ENCODE measurements around the gene MAEA.

The MAEA gene

GRCh38 chr4:1376841-1377605 lies 87.3 kb downstream of the MAEA start:
- H3K4me3 ChIP-seq (ENCODE audit: low read length): no peak overlapping the region
- peaks cover 3% of the 10 kb centered on the region; the same call in 1 of the 2 replicates for H3K36me3 ChIP-seq (ENCODE audit: insufficient read depth, low read length)
- H3K4me1 ChIP-seq (ENCODE audit: insufficient read depth, low read length): no peaks in the 10 kb centered on the region
- 91% methylated on average over 32 of the region's 32 CpGs for WGBS
- no peak overlapping the region for H3K27ac ChIP-seq (ENCODE audit: low read depth, low read length)
- no peaks in the 10 kb centered on the region for H3K27me3 ChIP-seq (ENCODE audit: insufficient read depth, low read length)
- H3K9me3 ChIP-seq (ENCODE audit: insufficient read depth, low read depth, low read length): no peaks in the 10 kb centered on the region
- no peak overlapping the region; the same call in 1 of the 2 replicates for H3K9ac ChIP-seq (ENCODE audit: low read depth, low read length)

GRCh38 chr4:1377606-1378261 lies 88.0 kb downstream of the MAEA start:
- no peak overlapping the region for H3K4me3 ChIP-seq (ENCODE audit: low read length)

GRCh38 chr4:1378559-1379231 lies 89.0 kb downstream of the MAEA start:
- H3K27ac ChIP-seq (ENCODE audit: low read depth, low read length): no peak overlapping the region
- H3K4me3 ChIP-seq (ENCODE audit: low read length): no peak overlapping the region
- no peak overlapping the region for H3K9ac ChIP-seq (ENCODE audit: low read depth, low read length)
- peaks cover 3% of the 10 kb centered on the region; the same call in 1 of the 2 replicates for H3K36me3 ChIP-seq (ENCODE audit: insufficient read depth, low read length)
- H3K9me3 ChIP-seq (ENCODE audit: insufficient read depth, low read depth, low read length): no peaks in the 10 kb centered on the region
- no peaks in the 10 kb centered on the region for H3K4me1 ChIP-seq (ENCODE audit: insufficient read depth, low read length)
- no peaks in the 10 kb centered on the region for H3K27me3 ChIP-seq (ENCODE audit: insufficient read depth, low read length)
- WGBS: 94% methylated on average over 30 of the region's 30 CpGs

More at GRCh38 chr4:1377606-1378261, 88.0 kb downstream of the MAEA start:
- Histone ChIP-seq H3K9me3 (ENCODE audit: insufficient read depth, low read depth, low read length) (no peaks in the 10 kb centered on the region), H3K9ac (ENCODE audit: low read depth, low read length) (no peak overlapping the region; the same call in 1 of the 2 replicates), H3K27me3 (ENCODE audit: insufficient read depth, low read length) (no peaks in the 10 kb centered on the region), H3K27ac (ENCODE audit: low read depth, low read length) (no peak overlapping the region), H3K36me3 (ENCODE audit: insufficient read depth, low read length) (peaks cover 3% of the 10 kb centered on the region; the same call in 1 of the 2 replicates), H3K4me1 (ENCODE audit: insufficient read depth, low read length) (no peaks in the 10 kb centered on the region)
- 94% methylated on average over 19 of the region's 19 CpGs for WGBS

- no peak overlapping the region for H3K4me3 ChIP-seq (ENCODE audit: low read length)
- 86% methylated on average over 27 of the region's 27 CpGs for WGBS
- H3K9ac ChIP-seq (ENCODE audit: low read depth, low read length): no peak overlapping the region
- H3K9me3 ChIP-seq (ENCODE audit: insufficient read depth, low read depth, low read length): no peaks in the 10 kb centered on the region
- H3K36me3 ChIP-seq (ENCODE audit: insufficient read depth, low read length): peaks cover 3% of the 10 kb centered on the region; the same call in 1 of the 2 replicates
- H3K27ac ChIP-seq (ENCODE audit: low read depth, low read length): no peak overlapping the region
- no peaks in the 10 kb centered on the region for H3K27me3 ChIP-seq (ENCODE audit: insufficient read depth, low read length)
- H3K4me1 ChIP-seq (ENCODE audit: insufficient read depth, low read length): no peaks in the 10 kb centered on the region
These were observed 89.7 kb downstream of the MAEA start for GRCh38 chr4:1379351-1379781.

- WGBS: 92% methylated on average over 25 of the region's 31 CpGs
- Histone ChIP-seq H3K27me3 (ENCODE audit: insufficient read depth, low read length) (no peaks in the 10 kb centered on the region), H3K4me3 (ENCODE audit: low read length) (no peak overlapping the region), H3K4me1 (ENCODE audit: insufficient read depth, low read length) (no peaks in the 10 kb centered on the region), H3K36me3 (ENCODE audit: insufficient read depth, low read length) (peaks cover 3% of the 10 kb centered on the region; the same call in 1 of the 2 replicates), H3K27ac (ENCODE audit: low read depth, low read length) (no peak overlapping the region), H3K9ac (ENCODE audit: low read depth, low read length) (no peak overlapping the region), H3K9me3 (ENCODE audit: insufficient read depth, low read depth, low read length) (no peaks in the 10 kb centered on the region)
These were observed 90.2 kb downstream of the MAEA start for GRCh38 chr4:1379801-1380331.

- 89% methylated on average over 36 of the region's 36 CpGs for WGBS
- Histone ChIP-seq H3K36me3 (ENCODE audit: insufficient read depth, low read length) (peaks cover 3% of the 10 kb centered on the region; the same call in 1 of the 2 replicates), H3K9ac (ENCODE audit: low read depth, low read length) (no peak overlapping the region), H3K4me3 (ENCODE audit: low read length) (no peak overlapping the region), H3K27me3 (ENCODE audit: insufficient read depth, low read length) (no peaks in the 10 kb centered on the region), H3K27ac (ENCODE audit: low read depth, low read length) (no peak overlapping the region), H3K4me1 (ENCODE audit: insufficient read depth, low read length) (no peaks in the 10 kb centered on the region), H3K9me3 (ENCODE audit: insufficient read depth, low read depth, low read length) (no peaks in the 10 kb centered on the region)
These were observed 90.9 kb downstream of the MAEA start for GRCh38 chr4:1380368-1381151.

- no peak overlapping the region for H3K9ac ChIP-seq (ENCODE audit: low read depth, low read length)
- H3K9me3 ChIP-seq (ENCODE audit: insufficient read depth, low read depth, low read length): no peaks in the 10 kb centered on the region
- no peaks in the 10 kb centered on the region for H3K4me1 ChIP-seq (ENCODE audit: insufficient read depth, low read length)
- no peaks in the 10 kb centered on the region for H3K27me3 ChIP-seq (ENCODE audit: insufficient read depth, low read length)
- peaks cover 3% of the 10 kb centered on the region; the same call in 1 of the 2 replicates for H3K36me3 ChIP-seq (ENCODE audit: insufficient read depth, low read length)
- WGBS: 96% methylated on average over 12 of the region's 12 CpGs
- H3K27ac ChIP-seq (ENCODE audit: low read depth, low read length): no peak overlapping the region
- no peak overlapping the region for H3K4me3 ChIP-seq (ENCODE audit: low read length)
These were observed 91.5 kb downstream of the MAEA start for GRCh38 chr4:1381181-1381621.

GRCh38 chr4:1381944-1382541 lies 92.4 kb downstream of the MAEA start:
- peaks cover 6% of the 10 kb centered on the region; the same call in 1 of the 2 replicates for H3K36me3 ChIP-seq (ENCODE audit: insufficient read depth, low read length)
- H3K4me1 ChIP-seq (ENCODE audit: insufficient read depth, low read length): no peaks in the 10 kb centered on the region
- H3K9ac ChIP-seq (ENCODE audit: low read depth, low read length): no peak overlapping the region
- H3K9me3 ChIP-seq (ENCODE audit: insufficient read depth, low read depth, low read length): no peaks in the 10 kb centered on the region
- 95% methylated on average over 24 of the region's 24 CpGs for WGBS
- no peaks in the 10 kb centered on the region for H3K27me3 ChIP-seq (ENCODE audit: insufficient read depth, low read length)
- H3K4me3 ChIP-seq (ENCODE audit: low read length): no peak overlapping the region
- H3K27ac ChIP-seq (ENCODE audit: low read depth, low read length): no peak overlapping the region

- WGBS: 92% methylated on average over 27 of the region's 27 CpGs
- no peaks in the 10 kb centered on the region for H3K27me3 ChIP-seq (ENCODE audit: insufficient read depth, low read length)
- H3K36me3 ChIP-seq (ENCODE audit: insufficient read depth, low read length): peaks cover 11% of the 10 kb centered on the region
- no peak overlapping the region for H3K9ac ChIP-seq (ENCODE audit: low read depth, low read length)
- no peaks in the 10 kb centered on the region for H3K4me1 ChIP-seq (ENCODE audit: insufficient read depth, low read length)
- no peak overlapping the region for H3K4me3 ChIP-seq (ENCODE audit: low read length)
- H3K27ac ChIP-seq (ENCODE audit: low read depth, low read length): no peak overlapping the region
- no peaks in the 10 kb centered on the region for H3K9me3 ChIP-seq (ENCODE audit: insufficient read depth, low read depth, low read length)
These were observed 93.4 kb downstream of the MAEA start for GRCh38 chr4:1382776-1383727.

Measured in HUES64 (cell line).